Ishikawa (cell line): ENCODE measurements around the gene PTPMT1.

Experiments used
- CREB1 ChIP-seq: IDR thresholded peaks from 2 replicates; pipeline ENCODE4 v1.6.1; 2012; ENCODE audit warnings: low read depth
- EGR1 ChIP-seq: IDR thresholded peaks from 2 replicates; pipeline ENCODE4 v1.6.1; 2012
- EP300 ChIP-seq: IDR thresholded peaks from 2 replicates; pipeline ENCODE4 v1.6.1; 2012; ENCODE audit warnings: borderline replicate concordance
- FOXM1 ChIP-seq: IDR thresholded peaks from 2 replicates; pipeline ENCODE4 v1.6.1; 2012; ENCODE audit warnings: low read depth, borderline replicate concordance
- NFIC ChIP-seq: IDR thresholded peaks from 2 replicates; pipeline ENCODE4 v1.6.1; 2012
- RAD21 ChIP-seq: IDR thresholded peaks from 2 replicates; pipeline ENCODE4 v1.6.1; 2012; ENCODE audit warnings: low read depth
- TAF1 ChIP-seq: IDR thresholded peaks from 2 replicates; pipeline ENCODE4 v1.6.1; 2012; ENCODE audit warnings: low read depth, mild to moderate bottlenecking
- TCF12 ChIP-seq: IDR thresholded peaks from 2 replicates; pipeline ENCODE4 v1.6.1; 2012; ENCODE audit warnings: low read depth
- TEAD4 ChIP-seq: IDR thresholded peaks from 2 replicates; pipeline ENCODE4 v1.6.1; 2012
- YY1 ChIP-seq: IDR thresholded peaks from 2 replicates; pipeline ENCODE4 v1.6.1; 2012; ENCODE audit warnings: low read depth
- ZBTB7A ChIP-seq: IDR thresholded peaks from 2 replicates; pipeline ENCODE4 v1.6.1; 2012; ENCODE audit warnings: low read depth
- TF ChIP-seq, protein P1 (sequence below): IDR thresholded peaks from 2 replicates; pipeline ENCODE4 v1.6.1; 2012
- TF ChIP-seq, protein P2 (sequence below): IDR thresholded peaks from 2 replicates; pipeline ENCODE4 v1.6.1; 2012; ENCODE audit warnings: low read depth, mild to moderate bottlenecking
- TF ChIP-seq, protein P3 (sequence below): IDR thresholded peaks from 2 replicates; pipeline ENCODE4 v1.6.1; 2012

PTPMT1 gene

DNA sequence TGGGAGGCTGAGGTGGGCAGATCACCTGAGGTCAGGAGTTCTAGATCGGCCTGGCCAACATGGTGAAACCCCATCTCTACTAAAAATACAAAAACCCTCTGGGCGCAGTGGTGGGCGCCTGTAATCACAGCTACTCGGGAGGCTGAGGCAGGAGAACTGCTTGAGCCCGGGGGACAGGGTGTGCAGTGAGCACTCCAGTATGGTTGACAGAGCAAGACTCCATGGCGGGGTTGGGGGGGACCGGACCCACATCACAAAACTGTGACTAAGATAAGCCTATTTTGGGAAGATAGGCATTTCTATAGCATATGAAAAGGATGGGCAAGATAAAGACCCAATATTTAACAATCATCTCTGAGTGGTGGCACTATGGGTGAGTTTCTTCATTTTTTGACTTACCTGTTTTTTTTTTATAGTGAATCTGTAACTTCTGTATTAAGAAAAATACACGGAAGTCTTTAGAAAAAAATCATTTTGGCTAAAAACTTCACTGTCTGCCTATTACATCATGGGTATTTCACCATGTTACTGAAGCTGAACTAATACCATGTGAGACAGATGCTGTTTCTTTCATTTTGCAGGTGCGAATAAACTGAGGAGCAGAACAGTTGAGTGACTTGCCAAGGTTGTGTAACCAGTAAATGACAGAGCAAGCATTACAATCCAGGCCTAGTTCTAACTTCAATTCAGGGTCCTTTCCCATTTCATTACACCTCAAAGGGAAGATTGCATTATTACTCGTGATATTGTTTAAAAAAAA, 14.9 kb upstream of the PTPMT1 start:
- TF ChIP-seq TEAD4 (no peak), EGR1 (no peak), NFIC (no peak)
- TF ChIP-seq, protein P1, sequence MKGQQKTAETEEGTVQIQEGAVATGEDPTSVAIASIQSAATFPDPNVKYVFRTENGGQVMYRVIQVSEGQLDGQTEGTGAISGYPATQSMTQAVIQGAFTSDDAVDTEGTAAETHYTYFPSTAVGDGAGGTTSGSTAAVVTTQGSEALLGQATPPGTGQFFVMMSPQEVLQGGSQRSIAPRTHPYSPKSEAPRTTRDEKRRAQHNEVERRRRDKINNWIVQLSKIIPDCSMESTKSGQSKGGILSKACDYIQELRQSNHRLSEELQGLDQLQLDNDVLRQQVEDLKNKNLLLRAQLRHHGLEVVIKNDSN: no peak
- TF ChIP-seq, protein P2, sequence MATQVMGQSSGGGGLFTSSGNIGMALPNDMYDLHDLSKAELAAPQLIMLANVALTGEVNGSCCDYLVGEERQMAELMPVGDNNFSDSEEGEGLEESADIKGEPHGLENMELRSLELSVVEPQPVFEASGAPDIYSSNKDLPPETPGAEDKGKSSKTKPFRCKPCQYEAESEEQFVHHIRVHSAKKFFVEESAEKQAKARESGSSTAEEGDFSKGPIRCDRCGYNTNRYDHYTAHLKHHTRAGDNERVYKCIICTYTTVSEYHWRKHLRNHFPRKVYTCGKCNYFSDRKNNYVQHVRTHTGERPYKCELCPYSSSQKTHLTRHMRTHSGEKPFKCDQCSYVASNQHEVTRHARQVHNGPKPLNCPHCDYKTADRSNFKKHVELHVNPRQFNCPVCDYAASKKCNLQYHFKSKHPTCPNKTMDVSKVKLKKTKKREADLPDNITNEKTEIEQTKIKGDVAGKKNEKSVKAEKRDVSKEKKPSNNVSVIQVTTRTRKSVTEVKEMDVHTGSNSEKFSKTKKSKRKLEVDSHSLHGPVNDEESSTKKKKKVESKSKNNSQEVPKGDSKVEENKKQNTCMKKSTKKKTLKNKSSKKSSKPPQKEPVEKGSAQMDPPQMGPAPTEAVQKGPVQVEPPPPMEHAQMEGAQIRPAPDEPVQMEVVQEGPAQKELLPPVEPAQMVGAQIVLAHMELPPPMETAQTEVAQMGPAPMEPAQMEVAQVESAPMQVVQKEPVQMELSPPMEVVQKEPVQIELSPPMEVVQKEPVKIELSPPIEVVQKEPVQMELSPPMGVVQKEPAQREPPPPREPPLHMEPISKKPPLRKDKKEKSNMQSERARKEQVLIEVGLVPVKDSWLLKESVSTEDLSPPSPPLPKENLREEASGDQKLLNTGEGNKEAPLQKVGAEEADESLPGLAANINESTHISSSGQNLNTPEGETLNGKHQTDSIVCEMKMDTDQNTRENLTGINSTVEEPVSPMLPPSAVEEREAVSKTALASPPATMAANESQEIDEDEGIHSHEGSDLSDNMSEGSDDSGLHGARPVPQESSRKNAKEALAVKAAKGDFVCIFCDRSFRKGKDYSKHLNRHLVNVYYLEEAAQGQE: no peak

DNA sequence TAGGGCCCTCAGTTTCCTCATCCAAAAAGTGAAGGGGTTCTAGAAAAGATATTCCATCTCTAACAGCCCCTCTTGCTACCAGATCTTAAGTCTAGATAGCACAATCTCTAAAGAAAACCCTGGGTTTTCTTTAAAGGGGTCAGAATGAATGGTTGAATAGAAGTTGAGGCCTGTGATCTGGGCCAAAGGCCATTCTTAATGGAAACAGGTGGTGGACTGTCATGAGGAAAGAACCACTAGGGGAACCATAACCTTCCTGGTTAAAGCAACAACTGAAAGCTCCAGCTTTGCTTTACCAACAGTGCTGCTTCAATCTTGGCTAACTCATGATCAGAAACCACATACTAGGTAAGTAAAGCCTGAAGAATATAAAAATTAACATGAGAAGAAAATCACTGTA, 14.3 kb upstream of the PTPMT1 start:
- TF ChIP-seq, protein P2: no peak
- TF ChIP-seq YY1: no peak
- no peak for TF ChIP-seq ZBTB7A
- no peak for TF ChIP-seq FOXM1
- TF ChIP-seq, protein P1: no peak
- TF ChIP-seq, protein P3, sequence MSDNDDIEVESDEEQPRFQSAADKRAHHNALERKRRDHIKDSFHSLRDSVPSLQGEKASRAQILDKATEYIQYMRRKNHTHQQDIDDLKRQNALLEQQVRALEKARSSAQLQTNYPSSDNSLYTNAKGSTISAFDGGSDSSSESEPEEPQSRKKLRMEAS: no peak
- TF ChIP-seq TAF1: no peak
- TF ChIP-seq EGR1: no peak
- TF ChIP-seq TEAD4: no peak
- TF ChIP-seq RAD21: no peak

DNA sequence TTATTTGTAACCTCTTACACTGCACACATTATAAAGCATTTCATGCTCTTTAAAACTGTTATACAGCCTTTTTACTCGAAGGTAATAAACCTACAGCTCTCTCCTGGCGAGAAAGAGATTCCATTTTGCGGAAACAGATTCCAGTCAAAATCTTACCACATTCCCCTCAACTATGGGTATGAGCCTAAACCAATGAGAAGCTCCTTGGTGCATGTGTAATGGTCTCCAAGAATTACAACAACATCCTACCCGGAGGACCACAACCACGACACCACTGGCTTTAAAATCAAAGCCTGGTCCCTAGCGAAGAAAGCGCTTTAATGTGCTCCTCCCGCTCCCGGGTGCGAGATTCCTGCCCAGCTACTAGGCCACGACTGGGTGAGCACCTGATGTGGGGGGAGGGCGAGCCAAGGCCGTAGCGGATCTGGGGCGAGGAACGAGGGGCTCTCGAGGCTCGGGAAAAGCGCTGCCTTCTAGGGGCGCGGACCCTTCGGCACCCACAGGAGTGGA, 13.3 kb upstream of the PTPMT1 start:
- TF ChIP-seq YY1 (no peak), FOXM1 (no peak), CREB1 (no peak), EP300 (no peak), EGR1 (no peak), NFIC (no peak), TAF1 (no peak), TCF12 (no peak), RAD21 (no peak), TEAD4 (no peak)
- TF ChIP-seq, protein P3: no peak; the same call in 1 of the 2 replicates
- TF ChIP-seq, protein P2: no peak

DNA sequence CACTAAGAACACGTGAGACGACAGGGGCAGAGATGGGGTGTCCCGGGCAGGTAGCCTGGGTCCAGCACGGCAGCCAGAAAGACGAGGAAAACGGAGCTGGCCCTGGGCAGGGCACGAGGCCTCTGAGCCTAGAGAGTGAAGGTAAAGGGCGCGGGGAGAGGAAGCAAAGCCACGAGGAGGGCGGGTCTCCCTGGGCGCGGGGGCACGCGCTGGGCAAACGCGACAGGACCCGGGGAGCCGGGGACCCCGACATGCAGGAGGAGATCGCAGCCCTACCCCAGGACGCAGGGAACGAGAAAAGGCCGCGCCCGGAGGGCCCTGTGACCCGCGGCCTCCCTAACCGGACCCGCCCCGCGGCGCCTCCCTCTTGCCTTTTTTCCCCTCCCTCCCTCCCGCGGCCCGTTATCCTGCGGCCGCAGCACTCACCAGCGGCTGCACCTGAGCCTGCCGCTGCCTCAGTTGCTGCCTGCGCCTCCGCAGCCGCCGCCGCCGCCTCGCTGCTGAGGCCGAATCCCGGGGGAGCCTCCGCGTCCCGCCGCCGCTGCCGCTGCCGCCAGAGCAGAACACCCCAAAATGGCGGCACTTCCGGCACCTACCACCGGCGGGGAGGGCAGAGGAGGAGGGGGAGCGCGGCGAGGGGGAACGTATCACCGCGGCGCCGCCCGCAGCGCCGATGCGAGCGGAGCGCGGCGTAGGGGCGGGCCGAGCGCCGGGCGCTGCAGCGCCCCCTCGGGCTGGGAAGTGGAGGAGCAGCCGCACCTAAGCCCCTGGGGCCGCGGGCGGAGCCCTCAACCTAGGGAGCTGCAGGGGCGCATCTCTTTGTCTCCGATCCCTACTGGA, 12.6 kb upstream of the PTPMT1 start, which contains the start of gene CELF1:
TSS of gene CELF1 (minus strand) at position 567 of the 840 bp plus-strand sequence. CDS start 53,609 bp downstream, outside the sequence.
- TF ChIP-seq TEAD4 (peak; percentile 56), RAD21 (peak; percentile 38; the same call in 1 of the 2 replicates), EP300 (peak; percentile 35; the same call in 1 of the 2 replicates), YY1 (peak; percentile 97), FOXM1 (no peak), CREB1 (no peak), NFIC (no peak), ZBTB7A (peak; percentile 21; the same call in 1 of the 2 replicates), TCF12 (peak; percentile 36; the same call in 1 of the 2 replicates), TAF1 (peak; percentile 73), EGR1 (0 out of 2 replicates have a peak, but pooled peaks have one; percentile 53)
- TF ChIP-seq, protein P2: no peak
- TF ChIP-seq, protein P3: peak; percentile 80
